ENCODE results near the gene NUBP2.

The NUBP2 gene

DNA sequence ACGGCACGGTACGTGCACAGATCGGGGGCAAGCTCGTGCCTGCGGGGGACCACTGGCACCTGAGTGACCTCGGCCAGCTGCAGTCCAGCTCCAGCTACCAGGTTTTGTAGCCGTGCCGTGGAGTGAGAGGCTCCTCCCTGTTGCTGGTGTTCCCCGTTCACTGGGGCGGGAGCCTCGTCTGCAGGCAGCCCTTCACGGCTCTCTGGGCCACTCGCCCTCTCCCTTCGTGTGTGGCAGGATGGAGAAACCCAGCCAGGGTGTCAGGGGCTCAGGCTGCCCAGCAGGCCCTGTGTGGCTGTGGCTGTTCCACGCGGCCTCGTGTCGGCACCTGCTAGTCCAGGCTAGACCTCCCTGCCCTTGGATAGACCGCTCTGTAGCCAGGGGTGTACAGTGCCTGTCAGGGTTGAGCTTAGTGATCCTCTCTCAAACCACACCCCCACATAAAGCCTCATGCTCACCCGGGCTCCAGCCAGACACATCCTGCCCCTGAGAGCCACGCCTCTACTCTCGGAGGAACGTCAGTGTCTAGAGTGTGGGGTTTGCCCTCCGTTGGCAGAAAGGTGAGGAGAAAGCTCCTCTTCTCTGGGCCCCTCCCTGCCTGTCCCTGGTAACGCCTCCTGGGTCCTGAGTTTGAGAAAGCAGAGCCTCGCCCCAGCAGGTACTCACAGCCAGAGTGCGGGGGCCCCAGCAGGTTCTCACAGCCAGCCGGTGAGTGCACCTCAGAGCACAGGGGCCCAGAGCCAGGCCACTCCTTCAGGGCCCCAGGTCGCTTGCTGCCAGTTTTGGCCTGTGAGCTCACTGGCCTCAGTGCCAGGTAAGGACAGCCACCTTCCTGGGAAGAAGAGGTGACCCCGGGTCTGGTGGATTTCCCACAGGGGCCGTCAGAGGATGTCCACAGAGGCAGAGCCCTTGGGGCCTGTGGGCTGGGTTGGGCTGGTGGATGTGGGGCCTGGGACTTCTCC lies 39.1 kb upstream of the NUBP2 start:
- TF ChIP-seq, protein P1, sequence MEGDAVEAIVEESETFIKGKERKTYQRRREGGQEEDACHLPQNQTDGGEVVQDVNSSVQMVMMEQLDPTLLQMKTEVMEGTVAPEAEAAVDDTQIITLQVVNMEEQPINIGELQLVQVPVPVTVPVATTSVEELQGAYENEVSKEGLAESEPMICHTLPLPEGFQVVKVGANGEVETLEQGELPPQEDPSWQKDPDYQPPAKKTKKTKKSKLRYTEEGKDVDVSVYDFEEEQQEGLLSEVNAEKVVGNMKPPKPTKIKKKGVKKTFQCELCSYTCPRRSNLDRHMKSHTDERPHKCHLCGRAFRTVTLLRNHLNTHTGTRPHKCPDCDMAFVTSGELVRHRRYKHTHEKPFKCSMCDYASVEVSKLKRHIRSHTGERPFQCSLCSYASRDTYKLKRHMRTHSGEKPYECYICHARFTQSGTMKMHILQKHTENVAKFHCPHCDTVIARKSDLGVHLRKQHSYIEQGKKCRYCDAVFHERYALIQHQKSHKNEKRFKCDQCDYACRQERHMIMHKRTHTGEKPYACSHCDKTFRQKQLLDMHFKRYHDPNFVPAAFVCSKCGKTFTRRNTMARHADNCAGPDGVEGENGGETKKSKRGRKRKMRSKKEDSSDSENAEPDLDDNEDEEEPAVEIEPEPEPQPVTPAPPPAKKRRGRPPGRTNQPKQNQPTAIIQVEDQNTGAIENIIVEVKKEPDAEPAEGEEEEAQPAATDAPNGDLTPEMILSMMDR (IDR thresholded peaks at IDR 0.05; ENCODE audit: insufficient read depth, missing control alignments) = no peak
- DNase-seq (ENCODE audit: insufficient read length, low spot score) = no peak
- FAIRE-seq = no peak

DNA sequence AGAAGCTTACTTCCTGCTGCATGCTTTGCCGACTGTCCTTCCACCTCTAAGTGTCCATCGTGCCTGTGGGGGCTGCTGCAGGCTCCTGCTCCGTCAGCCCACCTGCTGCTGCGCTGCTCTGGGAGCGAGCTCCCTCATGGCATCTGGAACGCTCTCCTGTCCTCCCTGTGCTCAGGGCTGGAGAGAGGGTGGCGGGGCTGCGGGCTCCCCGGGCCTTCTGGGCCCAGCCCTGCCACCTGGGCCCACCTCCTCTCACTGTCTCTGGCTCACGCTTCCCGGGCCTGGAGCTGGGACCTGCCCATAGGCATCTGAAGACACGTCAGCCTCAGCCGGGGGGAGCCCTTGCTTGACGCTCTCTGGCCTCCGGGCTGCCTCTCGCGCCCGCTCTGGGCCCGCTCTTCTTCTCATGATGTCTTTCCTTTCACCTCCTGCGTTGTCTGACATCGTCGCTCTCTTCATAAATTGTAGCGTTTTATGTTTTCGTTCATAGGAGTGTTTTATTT lies 38.4 kb upstream of the NUBP2 start:
- DNase-seq (ENCODE audit: insufficient read length, low spot score) = no peak
- TF ChIP-seq, protein P1 (IDR thresholded peaks at IDR 0.05; ENCODE audit: insufficient read depth, missing control alignments) = no peak
- FAIRE-seq = no peak

DNA sequence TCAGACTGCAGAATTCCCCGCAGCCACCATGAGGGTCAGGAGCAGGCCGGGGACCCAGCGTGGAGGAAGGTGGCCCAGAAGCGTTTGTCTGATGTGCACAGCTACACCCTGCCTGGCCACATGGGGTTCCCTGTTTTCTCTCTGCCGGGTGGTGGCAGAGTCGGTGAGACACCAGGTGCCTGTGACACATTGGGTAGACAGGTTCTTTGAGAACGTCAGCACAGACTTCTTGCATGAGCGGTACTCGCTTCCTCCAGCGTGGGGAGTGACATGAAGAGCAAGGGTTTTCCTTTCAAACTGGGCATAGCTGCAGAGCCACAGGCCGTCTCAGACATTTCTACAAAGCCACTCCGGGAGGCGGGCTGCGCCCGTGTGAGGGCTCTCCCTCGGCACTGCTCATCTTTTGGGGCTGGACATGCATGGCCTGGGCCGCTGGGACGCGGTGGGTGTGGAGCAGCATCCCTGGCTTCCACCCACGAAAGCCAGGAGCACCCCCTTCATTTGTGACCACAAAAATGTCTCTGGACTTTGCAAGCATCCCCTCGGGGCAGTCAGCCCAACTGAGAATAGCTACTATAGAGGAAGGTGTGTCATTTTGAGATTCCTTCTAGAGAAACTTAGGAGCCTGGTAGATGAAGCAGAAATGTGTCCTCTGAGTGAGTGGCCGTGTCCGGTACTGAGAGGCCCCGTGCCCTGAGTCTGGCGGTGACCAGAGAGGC lies 37.4 kb upstream of the NUBP2 start:
- no peak for FAIRE-seq
- TF ChIP-seq, protein P1 (IDR thresholded peaks at IDR 0.05; ENCODE audit: insufficient read depth, missing control alignments) = no peak
- DNase-seq (ENCODE audit: insufficient read length, low spot score) = no peak

DNA sequence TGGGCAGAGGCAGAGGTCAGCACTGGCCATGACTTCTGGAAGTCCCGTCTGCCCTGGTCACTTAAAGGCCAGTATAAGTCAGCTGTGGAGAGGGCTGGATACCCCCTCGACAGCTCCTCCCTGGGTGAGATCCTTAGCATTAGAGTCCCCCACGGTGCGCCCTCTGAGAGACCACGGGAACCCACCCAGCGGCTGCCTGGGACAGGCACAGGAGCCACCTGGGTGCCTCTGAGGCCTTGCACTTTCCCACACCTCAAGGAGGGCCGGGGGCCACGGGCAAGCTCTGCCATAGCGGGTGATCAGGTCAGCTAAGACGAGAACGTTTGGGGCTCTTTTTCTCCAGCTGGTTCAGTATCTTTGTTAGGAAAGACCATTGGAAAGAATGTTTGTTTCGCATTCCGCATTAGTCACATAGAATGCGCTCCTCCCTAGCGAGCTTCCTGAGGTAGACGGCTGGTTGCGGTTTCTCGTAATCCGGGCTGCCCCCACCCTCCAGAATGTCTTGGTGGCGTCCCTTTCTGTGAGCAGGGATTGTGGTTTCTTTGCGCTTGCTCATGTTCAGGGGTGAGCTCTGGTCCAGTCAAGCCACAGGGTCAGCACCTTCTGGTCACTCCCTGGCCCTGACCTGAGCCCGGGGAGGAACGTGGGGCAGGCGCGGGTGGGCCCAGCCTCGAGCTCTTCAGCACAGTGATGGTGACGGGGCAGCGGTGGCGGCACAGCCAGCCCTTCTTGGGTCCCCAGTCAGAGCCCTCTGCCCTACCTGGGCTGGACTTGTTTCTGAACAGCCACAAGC lies 36.7 kb upstream of the NUBP2 start:
- no peak for FAIRE-seq
- DNase-seq (ENCODE audit: insufficient read length, low spot score) = no peak
- TF ChIP-seq, protein P1 (IDR thresholded peaks at IDR 0.05; ENCODE audit: insufficient read depth, missing control alignments) = no peak

DNA sequence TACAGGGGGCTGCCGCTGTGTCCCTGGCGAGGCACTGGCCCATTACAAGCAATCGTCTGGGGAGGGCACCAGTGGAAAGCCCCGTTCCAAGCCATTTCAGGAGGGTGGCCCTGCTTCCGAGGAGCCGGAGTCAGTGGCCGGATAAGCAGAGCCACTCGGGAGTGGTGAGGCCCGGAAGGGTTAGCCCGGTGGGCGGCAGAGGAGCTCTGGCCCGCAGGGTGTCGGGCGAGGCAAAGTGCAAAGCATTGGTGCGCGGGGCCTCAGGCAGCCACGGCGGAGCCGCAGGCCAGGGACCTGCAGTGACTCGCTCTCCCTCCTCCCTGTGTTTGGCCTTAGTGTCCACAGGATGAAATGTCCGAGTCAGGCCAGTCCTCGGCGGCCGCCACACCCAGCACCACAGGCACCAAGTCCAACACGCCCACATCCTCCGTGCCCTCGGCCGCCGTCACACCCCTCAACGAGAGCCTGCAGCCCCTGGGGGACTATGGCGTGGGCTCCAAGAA lies 36.0 kb upstream of the NUBP2 start:
- TF ChIP-seq, protein P1 (IDR thresholded peaks at IDR 0.05; ENCODE audit: insufficient read depth, missing control alignments) = no peak
- DNase-seq (ENCODE audit: insufficient read length, low spot score) (no peak), FAIRE-seq (no peak)

DNA sequence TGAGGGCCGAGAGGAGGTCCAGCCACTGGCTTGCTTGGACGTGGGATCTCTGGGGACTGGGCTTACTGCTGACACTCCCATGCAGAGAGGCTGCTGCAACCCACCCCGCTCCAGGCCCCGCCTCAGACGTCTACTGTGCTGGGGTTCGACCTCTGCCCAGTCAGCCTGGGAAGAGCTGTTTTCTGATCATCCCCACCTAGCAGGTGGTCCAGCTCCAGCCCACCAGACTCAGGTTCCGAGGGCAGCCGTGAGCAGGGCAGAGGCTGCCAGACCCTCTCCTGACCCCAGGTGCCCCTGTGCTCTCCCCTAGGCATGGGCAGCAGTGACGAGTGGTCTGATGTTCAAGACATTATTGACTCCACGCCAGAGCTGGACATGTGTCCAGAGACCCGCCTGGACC lies 34.8 kb upstream of the NUBP2 start:
- TF ChIP-seq, protein P1 (IDR thresholded peaks at IDR 0.05; ENCODE audit: insufficient read depth, missing control alignments) = no peak
- DNase-seq (ENCODE audit: insufficient read length, low spot score) = no peak
- FAIRE-seq = no peak

All from D721Med (cell line).